Measurements from ENCODE around the gene PGR. TPM values are rescaled to one million over a fixed set of nuclear protein-coding genes. Genes with fewer than 3 reads are reported as not detected.

Gene PGR
- total RNA-seq, 1 experiment from 2014 or later, result not detected

DNA sequence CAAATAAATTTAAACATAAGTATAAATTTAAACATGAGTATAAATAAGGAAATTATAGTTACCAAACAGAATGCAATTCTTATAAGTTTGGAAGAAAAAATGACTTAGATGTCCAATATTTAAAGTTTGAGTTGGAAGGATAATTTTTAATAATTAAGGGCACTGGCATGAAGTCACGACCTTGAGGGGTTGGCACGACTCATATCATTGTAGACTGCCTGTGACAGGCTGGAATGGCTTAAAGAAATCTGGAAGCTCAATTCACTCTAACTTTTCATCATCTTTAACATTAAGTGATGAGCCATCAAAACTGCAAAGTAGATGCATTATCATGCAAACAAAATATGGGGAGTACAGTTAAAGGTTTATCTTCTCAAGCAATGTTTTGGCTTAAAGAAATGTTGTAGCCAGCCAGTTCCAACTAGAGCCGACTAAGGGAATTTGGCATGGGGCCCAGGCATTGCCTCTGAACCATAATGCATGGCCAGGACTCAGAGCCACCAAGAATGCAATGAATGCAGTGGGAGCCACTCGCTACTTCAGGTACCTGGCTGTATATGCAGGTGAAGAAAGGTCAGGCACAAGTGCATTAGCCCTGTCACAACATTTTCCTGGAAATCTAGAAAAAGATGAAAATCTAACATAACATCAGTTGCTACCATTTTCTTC is 33.4 kb downstream of the PGR start:
- DNase-seq (ENCODE audit: low read depth, low spot score), result no peak
- in situ Hi-C loops (cut with HindIII; ENCODE audit: low pct_unique_long_range_greater_than_20kb, low sequenced_read_pairs), result no loop called here

DNA sequence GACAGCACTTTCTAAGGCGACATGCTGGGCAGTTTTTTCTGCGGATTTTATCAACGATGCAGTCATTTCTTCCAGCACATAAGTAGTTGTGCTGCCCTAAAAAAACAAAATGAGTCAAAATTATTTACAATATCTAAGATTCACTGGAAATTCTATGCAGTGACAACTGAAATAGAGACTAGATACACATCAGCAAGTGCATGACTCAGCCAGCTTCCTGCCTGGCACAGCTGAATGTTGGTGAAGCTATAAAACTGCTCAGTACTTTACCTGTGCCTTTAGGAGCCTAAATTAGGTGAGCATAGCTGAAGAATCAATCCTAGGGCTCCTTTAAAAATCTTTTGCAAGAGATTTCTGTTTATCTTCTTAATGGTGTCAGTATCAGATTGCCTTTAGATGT is 37.8 kb downstream of the PGR start:
- in situ Hi-C loops (cut with HindIII; ENCODE audit: low pct_unique_long_range_greater_than_20kb, low sequenced_read_pairs), result no loop called here
- DNase-seq (ENCODE audit: low read depth, low spot score), result no peak

DNA sequence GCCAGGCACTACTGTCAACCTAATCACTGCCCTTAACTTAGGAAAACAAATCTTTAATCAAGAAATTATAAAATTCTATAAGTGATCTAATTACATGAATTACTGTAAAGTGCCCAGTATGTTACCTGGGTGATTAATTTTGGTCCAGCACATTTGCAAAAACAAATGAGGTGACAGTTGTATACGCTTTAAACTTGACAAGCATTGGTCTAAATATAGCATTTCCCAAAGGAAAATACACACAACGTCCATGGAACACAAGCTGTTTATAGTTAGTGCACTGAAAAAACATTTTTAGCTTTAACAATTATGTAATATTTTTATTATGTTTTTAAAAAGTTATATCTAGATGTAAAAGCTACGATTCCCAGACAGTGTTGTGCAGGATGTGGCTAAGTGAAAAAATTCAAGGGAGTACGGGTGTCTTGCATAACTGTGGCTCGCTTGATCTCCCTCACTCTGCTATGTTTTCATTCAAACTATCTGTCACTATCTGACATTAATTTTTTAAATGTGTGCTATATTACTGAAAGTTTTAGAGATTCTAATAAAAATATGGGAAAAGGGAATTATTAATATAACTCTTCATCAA is 38.8 kb downstream of the PGR start:
- in situ Hi-C loops (cut with HindIII; ENCODE audit: low pct_unique_long_range_greater_than_20kb, low sequenced_read_pairs), result no loop called here

DNA sequence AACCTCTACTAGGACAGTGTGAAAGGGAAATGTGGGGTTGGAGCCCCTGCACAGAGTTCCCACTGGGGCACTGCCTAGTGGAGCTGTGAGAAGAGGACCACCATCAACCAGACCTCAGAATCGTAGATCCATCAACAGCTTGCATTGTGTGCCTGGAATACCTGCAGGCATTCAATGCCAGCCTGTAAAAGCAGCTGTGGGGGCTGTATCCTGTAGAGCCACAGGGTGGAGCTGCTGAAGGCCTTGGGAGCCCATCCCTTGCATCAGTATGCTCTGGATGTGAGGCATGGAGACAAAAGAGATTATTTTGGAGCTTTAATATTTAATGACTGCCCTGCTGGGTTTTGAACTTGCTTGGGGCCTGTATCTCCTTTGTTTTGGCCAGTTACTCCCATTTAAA is 46.3 kb downstream of the PGR start:
- no peak for DNase-seq (ENCODE audit: low read depth, low spot score)
- in situ Hi-C loops (cut with HindIII; ENCODE audit: low pct_unique_long_range_greater_than_20kb, low sequenced_read_pairs), result no loop called here

More for the DNA sequence above, 38.8 kb downstream of the PGR start:
- no peak for DNase-seq (ENCODE audit: low read depth, low spot score)

DNA sequence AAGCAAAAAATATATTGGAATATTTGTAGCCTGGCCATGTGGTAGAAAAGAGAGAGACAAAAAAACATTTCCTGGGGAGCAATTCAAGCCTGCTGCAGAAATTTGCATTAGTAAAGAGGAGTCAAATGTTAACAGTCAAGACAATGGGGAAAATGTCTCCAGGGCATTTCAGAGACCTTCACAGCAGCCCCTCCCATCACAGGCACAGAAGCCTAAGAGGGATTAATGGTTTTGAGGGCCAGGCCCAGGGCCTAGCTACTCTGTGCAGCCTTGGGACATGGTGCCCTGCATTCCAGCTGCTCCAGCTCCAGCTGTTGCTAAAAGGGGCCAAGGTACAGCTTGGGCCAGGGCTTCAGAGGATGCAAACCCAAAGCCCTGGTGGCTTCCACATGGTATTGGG is 46.8 kb downstream of the PGR start:
- no peak for DNase-seq (ENCODE audit: low read depth, low spot score)
- in situ Hi-C loops (cut with HindIII; ENCODE audit: low pct_unique_long_range_greater_than_20kb, low sequenced_read_pairs), result no loop called here

DNA sequence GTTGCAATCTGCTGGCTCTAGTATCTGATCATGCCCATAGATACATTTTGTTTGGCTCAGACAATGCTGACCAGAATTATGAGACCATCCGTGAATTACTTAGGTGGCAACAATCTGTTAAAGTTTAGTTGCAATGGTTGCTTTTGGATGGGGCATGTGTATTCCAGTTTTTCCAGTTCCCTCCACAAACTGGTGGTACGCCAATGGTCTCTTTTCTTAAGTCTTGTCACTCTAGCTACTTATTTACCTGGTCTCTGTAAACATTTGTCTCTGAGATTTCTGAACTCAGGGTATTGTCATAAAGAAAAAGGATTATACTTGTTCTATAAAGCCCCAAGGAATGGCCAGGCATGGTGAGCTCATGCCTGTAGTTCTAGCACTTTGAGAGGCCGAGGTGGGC is 65.9 kb downstream of the PGR start:
- DNase-seq (ENCODE audit: low read depth, low spot score), result no peak
- in situ Hi-C loops (cut with HindIII; ENCODE audit: low pct_unique_long_range_greater_than_20kb, low sequenced_read_pairs), result no loop called here

DNA sequence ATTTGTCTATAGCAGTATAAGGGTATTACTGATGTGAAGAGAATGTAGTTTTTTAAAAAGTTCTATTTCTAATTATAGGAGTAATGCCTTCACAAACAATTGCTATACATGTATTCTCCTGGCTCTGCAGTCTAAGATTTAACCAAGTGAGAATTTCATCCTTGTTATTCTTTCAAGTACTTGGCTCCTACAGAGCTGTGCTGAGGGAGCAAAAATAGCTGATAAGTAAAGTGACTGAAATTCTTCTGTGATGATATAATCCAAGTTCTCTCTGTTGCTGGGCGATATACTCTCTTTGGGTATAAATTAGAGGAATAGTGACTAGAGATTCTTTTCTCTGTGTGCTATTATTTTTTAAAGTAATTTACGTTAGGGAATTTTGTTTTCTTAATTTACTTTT is 68.0 kb downstream of the PGR start:
- no peak for DNase-seq (ENCODE audit: low read depth, low spot score)
- in situ Hi-C loops (cut with HindIII; ENCODE audit: low pct_unique_long_range_greater_than_20kb, low sequenced_read_pairs), result no loop called here

DNA sequence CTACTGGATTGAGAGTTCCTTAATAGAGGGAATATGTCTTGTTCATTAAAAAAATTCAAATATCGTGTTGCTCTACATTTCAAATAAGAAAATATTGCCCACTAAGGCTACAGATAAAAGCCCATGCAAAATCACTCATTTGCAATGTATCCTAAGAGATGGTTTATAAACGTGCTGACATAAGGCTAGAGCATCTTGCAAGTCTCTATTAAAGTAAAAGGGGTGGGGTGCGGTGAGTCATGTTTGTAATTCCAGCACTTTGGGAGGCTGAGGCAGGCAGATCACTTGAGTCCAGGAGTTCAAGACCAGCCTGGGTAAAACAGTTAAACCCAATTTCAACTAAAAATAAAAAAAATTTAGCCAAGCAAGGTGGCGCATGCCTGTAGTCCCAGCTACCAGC is 70.3 kb downstream of the PGR start:
- DNase-seq (ENCODE audit: low read depth, low spot score), result no peak
- in situ Hi-C loops (cut with HindIII; ENCODE audit: low pct_unique_long_range_greater_than_20kb, low sequenced_read_pairs), result no loop called here

DNA sequence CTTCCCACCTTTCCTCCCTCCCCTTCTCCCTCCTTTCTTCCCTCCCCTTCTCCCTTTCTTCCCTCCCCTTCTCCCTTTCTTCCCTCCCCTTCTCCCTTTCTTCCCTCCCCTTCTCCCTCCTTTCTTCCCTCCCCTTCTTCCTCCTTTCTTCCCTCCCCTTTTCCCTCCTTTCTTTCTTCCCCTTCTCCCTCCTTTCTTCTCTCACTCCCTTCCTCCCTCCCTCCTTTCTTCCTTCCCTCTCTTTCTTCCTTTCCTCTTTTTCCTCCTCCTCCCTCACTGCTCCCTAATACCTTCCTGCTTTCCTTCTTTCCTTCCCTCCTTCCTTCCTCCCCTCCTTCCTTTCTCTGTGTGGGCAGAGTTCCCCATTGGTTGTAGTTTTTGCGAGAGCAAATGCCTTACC is 76.1 kb downstream of the PGR start:
- DNase-seq (ENCODE audit: low read depth, low spot score), result no peak
- in situ Hi-C loops (cut with HindIII; ENCODE audit: low pct_unique_long_range_greater_than_20kb, low sequenced_read_pairs), result no loop called here

DNA sequence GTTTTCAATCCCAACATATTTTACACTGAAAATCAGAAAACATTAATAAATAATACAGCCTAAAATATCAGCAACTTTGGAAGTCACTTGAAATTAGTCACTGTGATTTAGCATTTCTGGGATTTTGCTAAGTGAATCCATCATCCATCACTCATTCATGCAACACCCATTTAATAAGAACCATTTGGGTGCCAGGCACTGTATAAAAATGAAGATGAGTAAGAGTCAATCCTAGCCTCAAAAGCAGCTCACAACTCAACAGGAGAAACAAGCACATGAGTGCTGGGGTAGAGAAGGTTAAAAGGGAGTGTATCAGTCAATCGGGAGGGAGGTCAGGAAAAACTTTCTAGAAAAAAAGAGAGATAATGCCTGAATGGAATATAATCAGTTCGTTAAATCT is 77.9 kb downstream of the PGR start:
- in situ Hi-C loops (cut with HindIII; ENCODE audit: low pct_unique_long_range_greater_than_20kb, low sequenced_read_pairs), result no loop called here
- no peak for DNase-seq (ENCODE audit: low read depth, low spot score)

DNA sequence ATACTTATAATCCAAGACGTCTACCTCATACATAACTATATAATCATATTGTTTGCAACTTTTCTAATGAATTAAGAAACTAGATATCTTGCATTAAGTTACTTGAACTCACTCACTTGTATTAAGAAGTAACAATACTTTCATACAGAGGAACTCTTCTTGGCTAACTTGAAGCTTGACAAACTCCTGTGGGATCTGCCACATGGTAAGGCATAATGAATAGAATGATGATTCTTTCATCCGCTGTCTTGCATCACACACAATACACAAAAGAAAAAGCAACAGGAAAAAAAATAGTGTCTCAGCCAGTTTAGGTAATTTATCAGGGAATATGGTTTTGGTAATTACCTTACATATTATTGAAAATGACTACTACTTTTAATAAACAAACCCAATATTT is 79.8 kb downstream of the PGR start:
- DNase-seq (ENCODE audit: low read depth, low spot score), result peak; percentile 87
- in situ Hi-C loops (cut with HindIII; ENCODE audit: low pct_unique_long_range_greater_than_20kb, low sequenced_read_pairs), result no loop called here

DNA sequence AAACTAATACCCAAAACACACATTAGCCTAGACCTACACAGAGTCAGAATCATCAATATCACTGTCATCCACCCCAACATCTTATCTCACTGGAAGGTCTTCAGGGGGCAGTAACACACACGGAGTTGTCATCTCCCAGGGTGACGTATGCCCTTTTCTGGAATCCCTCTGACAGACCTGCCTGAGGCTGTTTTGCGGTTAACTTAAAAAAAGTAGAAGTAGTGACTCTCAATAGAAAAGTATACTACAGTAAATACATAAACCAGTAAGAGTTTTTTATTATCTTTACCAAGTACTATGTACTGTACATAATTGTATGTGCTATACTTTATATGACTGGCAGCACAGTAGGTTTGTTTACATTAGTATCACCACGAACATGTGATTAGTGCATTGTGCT is 80.5 kb downstream of the PGR start:
- in situ Hi-C loops (cut with HindIII; ENCODE audit: low pct_unique_long_range_greater_than_20kb, low sequenced_read_pairs), result no loop called here
- peak; percentile 85 for DNase-seq (ENCODE audit: low read depth, low spot score)

DNA sequence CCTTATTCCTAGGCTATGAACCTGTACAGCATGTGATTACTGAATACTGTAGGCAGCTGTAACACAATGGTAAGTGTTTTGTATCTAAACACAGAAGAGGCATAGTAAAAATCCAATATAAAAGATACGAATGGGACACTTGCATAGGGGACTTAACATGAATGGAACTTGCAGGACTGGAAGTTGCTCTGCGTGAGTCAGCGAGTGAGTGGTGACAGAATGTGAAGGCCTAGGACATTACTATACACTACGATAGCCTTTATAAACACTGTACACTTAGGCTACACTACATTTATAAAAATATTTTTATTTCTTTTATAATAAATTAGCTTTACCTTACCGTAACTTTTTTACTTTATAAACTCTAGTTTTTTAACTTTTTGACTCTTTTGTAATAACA is 81.1 kb downstream of the PGR start:
- no peak for DNase-seq (ENCODE audit: low read depth, low spot score)
- in situ Hi-C loops (cut with HindIII; ENCODE audit: low pct_unique_long_range_greater_than_20kb, low sequenced_read_pairs), result no loop called here

DNA sequence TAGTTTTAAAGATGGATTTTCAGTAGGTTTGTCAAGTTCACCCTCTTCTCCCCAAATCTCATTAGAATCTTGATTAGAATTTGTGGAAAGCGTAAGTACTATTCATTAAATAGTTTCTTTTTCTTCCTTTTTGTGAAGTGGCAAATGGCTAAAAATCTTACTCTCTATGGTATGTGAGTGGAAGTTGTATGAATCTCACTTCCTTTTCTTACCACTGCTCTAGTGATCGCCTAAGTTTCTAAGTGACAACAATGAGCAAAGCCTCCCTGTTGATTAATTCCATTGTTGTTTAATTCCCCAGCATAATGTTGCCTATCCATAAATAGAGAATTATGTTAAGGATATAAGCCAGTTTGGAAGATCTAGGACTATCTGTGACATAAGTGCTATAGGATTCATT is 82.7 kb downstream of the PGR start:
- no peak for DNase-seq (ENCODE audit: low read depth, low spot score)
- in situ Hi-C loops (cut with HindIII; ENCODE audit: low pct_unique_long_range_greater_than_20kb, low sequenced_read_pairs), result no loop called here

DNA sequence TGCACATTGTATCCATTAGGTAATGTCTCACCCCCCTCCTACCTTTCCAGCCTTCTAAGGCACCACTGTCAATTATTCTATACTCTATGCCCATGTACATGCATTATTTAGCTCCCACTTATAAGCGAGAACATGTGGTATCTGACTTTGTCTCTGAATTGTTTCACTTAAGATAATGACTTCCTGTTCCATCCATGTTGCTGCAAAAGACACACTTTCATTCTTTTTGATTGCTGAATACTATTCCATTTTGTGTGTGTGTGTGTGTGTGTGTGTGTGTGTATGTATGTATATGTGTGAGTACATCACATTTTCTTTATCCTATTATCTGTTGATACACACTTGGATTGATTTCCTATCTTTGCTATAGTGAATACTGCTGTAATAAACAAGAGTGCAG is 84.2 kb downstream of the PGR start:
- no peak for DNase-seq (ENCODE audit: low read depth, low spot score)
- in situ Hi-C loops (cut with HindIII; ENCODE audit: low pct_unique_long_range_greater_than_20kb, low sequenced_read_pairs), result no loop called here

DNA sequence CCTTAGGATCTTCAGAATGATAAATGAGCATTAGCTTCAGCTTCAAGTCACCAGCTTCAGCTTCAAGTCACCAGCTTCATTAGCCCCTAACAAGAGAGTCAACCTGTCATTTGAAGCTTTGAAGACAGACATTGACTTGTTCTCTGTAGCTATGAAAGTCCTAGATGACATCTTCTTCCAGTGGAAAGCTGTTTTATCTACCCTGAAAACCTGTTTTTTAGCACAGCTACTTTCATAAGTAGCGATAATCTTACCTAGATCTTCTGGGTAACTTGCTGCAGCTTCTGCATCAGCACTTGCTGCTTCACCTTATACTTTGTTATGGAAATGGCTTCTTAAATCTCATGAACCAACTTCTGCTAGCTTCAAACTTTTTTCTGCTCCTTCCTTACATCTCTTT is 85.7 kb downstream of the PGR start:
- no peak for DNase-seq (ENCODE audit: low read depth, low spot score)
- in situ Hi-C loops (cut with HindIII; ENCODE audit: low pct_unique_long_range_greater_than_20kb, low sequenced_read_pairs), result no loop called here

DNA sequence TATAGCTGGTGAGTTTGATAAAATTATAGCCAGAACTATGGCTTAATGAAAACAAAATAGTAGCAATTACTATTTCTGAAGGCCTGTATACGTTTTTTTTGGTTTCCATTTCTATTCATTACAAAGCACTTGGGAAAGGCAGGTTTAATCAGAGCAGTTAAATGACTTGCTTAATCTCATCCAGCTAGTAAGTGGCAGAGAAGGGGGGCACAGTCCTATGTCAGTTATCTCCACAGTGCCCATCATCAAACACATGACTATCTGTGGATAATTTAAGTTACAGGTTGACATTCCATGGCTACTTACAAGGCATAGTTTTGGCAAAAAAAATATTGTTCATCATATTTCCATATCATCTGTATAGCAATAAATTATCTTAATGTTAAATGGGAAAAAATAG is 93.7 kb downstream of the PGR start:
- DNase-seq (ENCODE audit: low read depth, low spot score), result no peak
- in situ Hi-C loops (cut with HindIII; ENCODE audit: low pct_unique_long_range_greater_than_20kb, low sequenced_read_pairs), result no loop called here

DNA sequence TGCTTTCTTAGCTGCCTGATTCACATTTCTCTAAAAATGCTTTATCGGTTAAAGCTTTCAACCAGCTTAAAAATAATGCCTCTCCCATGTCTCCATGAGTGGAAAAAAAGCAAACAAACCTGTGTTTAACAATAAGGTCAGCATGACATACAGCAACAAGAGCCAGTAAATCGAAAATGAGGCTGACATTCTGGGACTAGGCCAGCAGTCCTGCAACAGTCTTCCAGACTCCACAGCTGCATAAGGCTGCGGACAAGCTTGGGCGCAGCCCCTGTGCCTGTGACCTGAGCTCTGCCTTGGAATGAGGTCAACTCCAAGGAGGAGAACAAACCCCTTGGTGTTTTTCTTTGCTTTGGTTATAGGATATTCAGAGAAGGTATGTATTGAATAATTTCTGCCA is 95.5 kb downstream of the PGR start:
- no peak for DNase-seq (ENCODE audit: low read depth, low spot score)
- in situ Hi-C loops (cut with HindIII; ENCODE audit: low pct_unique_long_range_greater_than_20kb, low sequenced_read_pairs), result no loop called here

DNA sequence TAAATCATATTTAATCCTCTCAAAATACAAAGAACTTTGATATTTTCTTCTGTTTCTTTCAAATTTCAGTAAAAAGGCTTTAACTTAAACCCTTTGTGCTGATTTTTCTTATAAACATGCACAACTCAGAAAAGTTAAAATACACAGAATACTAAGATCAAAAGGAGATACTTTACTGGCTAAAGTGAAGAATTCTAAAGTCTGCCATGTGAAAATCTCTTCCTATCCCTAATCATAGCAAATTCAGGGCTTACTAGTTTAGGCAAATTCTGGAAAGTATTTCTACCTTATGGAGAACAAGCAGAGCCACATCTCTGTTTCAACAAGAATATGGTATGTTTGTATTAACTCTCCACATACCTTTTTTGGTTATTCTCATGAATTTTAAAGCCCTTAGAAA is 96.6 kb downstream of the PGR start:
- in situ Hi-C loops (cut with HindIII; ENCODE audit: low pct_unique_long_range_greater_than_20kb, low sequenced_read_pairs), result no loop called here
- DNase-seq (ENCODE audit: low read depth, low spot score), result no peak

DNA sequence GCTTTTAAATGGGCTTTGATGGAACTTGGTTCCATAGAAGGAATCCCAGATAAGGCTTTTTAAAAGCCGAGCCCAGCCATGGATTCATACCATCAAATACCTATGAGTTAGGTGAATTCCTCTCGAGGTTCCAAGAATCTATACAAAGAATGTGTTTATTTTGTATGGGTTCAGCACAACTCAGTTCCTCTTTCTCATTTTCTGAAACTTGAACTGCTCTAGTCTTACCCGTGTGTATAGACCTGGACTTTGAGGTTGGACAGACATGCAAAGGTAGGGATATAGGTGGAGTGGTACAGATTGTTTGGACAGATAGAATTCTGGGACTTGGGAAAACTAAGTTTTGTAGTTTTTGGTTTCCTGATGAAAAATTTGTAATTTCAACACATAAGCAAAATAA is 97.9 kb downstream of the PGR start:
- in situ Hi-C loops (cut with HindIII; ENCODE audit: low pct_unique_long_range_greater_than_20kb, low sequenced_read_pairs), result no loop called here
- DNase-seq (ENCODE audit: low read depth, low spot score), result no peak

Measured in SK-MEL-5 (cell line).